Neural progenitor cell (in vitro differentiated cells): ENCODE data around the gene ZC3HAV1L.

Source experiments
- CTCF ChIP-seq: fragments of 200-600 bp; sonication (generic); IDR thresholded peaks from 2 replicates; pipeline ENCODE4 v1.5.1; 2017; ENCODE audit warnings: antibody characterized with exemption, mild to moderate bottlenecking
- EZH2 ChIP-seq: fragments of 200-600 bp; sonication (generic); IDR thresholded peaks from 2 replicates; pipeline ENCODE4 v1.6.1; 2017; ENCODE audit warnings: antibody characterized with exemption, mild to moderate bottlenecking, moderate library complexity
- EZH2phosphoT487 ChIP-seq: fragments of 200-600 bp; sonication (generic); IDR thresholded peaks from 2 replicates; pipeline ENCODE4 v1.6.1; 2017; ENCODE audit warnings: antibody characterized with exemption

GRCh38 chr7:139079861-139080260 lies 44.0 kb upstream of the ZC3HAV1L start:
- no peak for TF ChIP-seq CTCF
- TF ChIP-seq EZH2 = no peak
- TF ChIP-seq EZH2phosphoT487 = no peak
